ENCODE measurements around the gene FAM107B.
"Not testable (repeated sequence)": the region's sequence is repeated elsewhere in the genome, so short reads cannot be mapped to it uniquely, and the experiment has no call there.

Gene FAM107B

DNA sequence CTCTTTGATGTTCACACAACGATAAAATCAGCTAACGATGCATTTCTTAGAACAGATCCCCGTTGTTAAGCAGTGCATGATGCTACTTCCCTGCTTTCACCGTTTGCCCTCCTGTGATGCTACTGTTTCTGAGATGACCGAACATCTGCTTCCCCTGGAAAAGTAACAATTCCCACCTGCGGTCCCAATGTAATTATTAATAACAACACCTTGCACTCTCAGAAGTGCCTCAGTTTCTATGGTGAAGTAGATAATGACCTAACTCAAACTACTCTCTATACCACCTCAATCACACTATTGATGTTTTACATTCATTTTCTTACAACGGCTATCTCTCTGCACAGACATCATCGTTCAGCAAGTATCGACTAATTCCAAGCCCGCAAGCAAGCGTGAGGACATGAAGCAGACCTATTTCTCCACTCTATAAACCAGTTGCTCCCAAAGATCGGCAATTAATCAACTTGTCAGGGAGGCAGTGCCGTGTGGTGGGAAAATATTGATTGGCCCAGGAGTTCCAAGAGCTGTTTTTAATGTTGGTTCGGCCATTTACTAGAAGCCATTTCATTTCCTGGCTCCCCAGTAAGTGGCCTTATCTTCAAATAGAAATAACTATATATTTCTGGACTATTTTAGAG lies 42.7 kb downstream of the FAM107B start:
- DNase-seq: peak; percentile 34

DNA sequence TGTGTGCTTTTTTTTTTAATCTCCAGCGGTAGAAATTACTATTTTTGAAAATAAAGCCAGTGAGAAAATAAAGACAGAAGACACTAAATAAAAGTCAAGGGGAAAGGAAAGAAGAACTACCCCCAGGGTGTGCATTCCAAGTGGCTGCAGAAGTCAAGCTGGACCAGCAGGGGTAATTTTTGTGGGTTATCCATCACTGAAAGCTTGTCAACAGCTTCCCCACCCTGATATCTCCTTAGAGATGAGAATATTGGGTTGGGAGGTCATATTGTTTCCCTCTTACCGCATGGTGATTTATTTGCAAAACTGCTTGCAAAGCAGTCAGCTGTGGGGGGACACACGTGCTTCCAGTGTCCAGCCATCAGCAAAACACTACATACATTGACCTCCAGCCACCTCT lies 46.4 kb downstream of the FAM107B start:
- DNase-seq: no peak

DNA sequence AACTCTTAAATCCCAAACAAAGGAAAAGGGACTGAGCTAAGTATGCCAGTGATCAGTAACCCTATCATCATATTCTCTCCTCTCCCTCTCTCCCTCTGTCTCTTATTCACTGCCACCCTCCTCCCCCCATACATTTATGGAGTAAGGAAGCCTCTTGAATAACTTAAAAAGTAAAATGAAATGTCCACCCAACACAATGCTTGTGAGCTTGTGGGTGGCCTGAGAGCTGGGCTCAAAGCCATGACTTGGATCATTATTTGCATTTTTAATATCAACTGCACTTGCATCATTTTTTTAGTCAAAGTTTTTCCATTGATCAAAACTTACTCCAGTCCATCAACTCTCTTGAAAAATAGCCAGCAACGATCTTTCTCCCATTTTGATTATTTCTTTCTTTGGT lies 46.8 kb downstream of the FAM107B start:
- no peak for DNase-seq

DNA sequence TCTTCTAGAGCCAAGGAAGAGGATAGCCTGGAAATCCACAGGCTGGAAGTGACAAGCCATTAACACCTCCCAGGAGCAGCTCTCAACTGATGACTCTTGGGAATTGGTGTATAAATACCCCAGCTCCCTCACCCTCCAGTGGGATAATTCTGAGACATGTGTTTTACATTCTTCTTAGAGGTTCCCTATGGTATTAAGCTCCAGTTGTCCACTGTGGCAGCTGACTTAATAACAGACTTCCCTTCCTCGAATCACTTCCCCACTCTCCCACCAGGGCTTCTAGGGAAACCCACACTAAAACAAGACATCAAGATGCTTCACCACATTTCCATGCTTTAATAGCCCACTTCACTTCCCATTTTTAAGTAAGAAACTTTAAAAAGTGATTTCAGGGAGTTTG lies 47.2 kb downstream of the FAM107B start:
- no peak for DNase-seq

DNA sequence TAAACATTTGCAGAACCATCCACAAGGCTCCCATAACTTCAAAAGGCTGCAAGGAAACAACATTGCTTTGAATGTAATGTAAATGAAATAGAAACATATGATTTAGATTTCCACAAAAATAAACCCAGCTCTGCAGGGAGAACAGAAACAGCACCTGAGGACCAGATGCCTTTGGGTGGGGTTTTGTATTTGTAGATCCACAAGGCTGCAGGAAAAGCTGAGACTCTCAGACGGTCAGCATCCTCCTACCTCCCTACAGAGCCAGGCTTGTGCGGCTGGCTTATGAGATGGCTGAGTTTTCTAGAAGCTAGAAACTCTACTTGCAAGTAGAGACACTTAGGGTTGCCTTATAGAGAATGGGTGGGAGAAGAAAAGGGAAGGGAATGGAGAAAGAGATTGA lies 49.8 kb downstream of the FAM107B start:
- no peak for DNase-seq

DNA sequence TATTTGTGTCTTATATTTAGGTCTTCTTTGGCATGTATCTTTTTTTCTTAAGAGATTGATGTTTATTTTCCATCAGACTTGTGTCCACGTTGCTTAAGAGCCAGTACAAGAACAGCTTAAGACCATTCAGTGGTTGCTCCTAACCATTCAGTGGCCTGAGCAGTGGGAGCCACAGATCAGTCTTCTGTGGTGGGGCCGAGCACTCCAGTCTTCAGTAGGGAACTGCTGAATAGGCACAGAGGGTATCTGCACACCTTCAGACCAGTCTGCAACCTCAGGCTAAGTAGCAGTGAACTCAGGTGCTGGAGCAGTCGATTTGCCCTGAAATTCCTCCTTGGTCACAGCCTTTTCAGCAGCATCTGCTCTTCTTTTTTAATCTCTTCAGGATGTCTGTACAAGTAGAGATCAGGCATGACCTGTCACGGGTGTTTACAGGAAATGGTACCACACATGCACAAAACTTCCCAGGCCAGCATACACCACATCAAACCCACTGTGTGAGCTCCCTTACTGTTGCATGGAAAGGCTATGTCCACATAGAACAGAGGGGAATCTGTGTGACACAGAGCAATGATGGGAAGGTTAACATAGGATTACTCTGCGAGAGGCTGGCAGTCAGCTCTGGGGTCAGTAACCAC lies 51.5 kb downstream of the FAM107B start:
- no peak for DNase-seq

DNA sequence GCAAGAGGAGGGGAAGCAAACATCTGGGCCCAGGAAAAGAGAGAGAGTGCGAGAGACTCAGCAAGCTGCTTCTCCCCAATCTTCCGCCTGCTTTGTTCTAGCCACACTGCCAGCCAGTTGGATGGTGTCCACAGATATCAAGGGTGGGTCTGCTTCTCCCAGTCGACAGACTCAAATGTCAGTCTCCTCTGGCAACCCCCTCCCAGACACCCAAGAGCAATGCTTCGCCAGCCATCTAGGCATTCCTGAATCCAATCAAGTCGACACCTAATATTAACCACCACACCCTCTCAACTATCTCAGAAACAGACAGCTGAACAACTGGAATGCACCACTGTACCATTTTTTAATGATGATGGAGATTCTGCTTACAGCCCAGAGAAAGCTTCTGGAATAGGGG lies 57.1 kb downstream of the FAM107B start:
- no peak for DNase-seq

DNA sequence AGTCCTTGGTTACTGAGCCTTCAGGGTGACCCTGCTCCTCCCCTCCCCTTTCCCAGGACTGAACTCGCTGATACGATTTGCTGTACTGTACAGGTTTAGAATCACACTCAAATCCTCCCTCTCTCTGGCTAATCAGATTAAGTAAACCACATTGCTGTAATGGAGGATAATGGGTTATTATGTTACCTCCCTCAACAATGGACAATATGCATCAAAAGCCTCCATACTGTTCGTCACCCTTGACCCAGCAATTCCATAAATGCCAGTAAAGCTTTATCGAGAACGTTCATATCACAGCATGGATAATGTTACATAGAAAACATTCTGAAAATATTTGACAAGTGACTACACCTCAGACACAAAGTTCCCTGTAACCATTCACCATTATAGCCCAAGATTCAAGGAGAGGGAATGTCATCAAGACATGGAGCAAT lies 61.7 kb downstream of the FAM107B start:
- no peak for DNase-seq

DNA sequence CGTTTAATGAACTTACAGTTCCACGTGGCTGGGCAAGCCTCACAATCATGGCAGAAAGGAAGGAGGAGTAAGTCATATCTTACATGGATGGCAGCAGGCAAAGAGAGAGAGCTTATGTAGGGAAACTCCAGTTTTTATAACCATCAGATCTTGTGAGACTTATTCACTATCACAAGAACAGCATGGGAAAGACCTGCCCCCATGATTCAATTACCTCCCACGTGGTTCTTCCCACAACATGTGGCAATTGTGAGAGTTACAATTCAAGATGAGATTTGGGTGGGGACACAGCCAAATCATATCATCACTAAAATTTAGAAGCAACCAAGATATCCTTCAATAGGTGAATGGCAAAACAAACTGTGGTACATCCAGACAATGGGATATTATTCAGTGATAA lies 65.4 kb downstream of the FAM107B start:
- not testable (repeated sequence) for DNase-seq

DNA sequence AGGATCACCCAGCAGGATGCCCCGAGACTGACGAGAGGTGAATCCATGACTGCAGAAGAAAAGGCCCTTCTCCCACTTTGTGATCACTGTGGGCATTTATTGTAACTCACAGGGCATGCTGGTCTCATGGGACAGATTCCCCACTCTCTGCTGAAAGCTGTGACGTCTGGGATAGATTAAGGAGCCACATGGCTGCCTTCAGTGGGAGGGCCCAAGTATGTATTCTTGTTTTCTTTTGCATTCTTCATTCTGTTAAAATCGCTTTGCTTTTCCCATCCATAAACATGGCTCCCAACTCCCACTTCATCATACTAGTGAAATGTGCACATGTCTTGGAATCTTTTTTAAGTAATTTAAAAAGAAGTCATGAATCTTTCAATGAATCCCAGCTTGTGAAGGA lies 67.2 kb downstream of the FAM107B start:
- DNase-seq: no peak

DNA sequence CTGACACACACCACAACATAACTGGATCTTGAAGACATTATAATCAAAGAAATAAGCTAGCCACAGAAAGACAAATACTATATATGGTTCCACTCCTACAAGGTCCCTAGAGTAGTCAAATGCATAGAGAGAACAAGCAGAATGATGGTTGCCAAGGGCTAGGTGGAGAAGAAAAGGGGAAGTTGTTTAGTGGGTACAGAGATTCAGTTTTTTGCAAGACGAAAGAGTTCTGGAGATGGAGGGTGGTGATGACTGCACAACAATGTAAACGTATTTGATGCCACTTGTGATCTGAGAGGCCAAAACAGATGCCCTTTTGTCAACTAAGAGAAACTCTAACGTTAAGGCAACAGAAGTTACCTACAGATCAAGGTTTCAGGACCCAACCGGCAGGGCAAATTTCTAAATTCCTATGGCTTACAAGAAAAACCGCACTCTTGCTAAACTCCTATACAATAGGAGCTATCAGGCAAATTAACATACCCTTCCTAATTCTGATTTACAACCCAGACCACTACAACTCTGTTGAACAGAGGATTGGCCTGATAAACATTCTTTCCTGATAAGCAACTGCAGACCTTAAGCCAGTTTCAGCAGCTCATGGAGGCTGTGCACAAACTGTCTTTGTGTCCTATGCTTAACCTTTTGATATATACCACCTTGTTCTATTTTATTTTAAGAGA lies 69.0 kb downstream of the FAM107B start:
- DNase-seq: no peak

DNA sequence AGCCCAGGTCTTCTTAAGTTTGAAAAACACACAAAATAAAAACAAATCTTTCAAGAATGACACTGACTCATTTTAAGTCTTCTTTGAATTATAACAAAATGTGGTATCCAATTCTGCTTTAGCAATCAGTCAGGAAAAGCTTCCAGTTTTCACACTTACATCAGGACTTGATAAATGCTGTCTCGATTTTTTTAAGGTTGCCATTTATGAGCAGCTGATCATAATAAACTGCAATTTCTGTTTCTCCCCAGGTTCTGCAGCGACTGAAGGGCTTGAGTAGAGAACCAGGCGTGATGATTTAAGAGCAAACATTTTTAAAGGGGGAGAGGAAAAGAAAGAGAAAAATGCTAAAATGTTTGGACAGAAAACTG lies 71.1 kb downstream of the FAM107B start:
- no peak for DNase-seq

DNA sequence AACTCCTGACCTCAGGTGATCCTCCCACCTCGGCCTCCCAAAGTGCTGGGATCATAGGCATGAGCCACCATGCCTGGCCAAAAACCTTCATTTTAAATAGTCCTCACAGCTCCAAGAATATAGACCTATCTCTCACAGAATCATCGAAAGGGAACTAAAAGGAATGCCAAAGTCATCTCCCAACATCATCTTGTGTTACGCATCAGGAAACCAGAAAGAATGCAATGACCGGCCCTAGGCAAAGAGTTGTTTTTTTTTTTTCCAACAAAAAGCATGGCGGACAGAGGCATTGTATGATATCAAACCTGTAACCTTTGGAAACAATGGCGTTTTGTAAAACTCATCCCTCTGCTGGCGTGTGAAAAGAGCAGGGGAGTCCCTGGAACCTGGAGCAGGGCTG lies 73.2 kb downstream of the FAM107B start:
- no peak for DNase-seq

DNA sequence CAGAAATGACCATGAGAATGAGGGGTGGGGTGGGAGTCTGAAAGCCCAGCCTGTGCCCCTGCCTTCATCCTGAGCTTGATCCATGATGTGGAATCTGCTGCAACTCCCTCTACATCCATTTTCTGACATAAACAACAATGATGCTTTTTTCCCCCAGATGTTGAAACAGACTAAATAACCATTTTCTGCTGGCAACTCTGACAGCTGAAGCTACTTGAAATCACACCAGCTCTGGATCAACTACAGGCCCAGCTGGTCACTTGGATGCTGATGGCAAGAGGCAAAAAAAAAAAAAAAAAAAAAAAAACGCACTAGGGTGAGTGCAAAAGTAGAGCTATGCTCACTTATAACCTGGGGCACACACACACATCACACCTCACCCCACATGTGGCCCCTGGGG lies 74.2 kb downstream of the FAM107B start:
- no peak for DNase-seq

DNA sequence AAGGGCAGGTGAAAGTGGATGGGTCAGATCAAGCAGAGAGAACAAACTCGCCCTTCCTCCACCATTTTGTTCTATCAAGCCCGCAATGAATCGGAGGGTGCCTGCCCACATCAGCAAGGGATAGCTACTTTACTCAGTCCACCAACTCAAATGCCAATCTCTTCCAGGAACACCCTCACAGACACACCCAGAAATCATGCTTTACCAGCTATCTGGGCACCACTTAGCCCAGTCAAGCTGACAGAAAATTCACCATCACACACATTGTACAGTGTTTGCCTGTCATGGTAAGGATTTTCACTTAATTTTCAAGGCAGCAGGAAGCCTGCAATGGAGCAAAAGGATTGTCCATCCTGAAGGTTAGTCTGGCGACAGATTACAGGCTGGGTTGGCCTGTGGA lies 75.2 kb downstream of the FAM107B start:
- DNase-seq: no peak

DNA sequence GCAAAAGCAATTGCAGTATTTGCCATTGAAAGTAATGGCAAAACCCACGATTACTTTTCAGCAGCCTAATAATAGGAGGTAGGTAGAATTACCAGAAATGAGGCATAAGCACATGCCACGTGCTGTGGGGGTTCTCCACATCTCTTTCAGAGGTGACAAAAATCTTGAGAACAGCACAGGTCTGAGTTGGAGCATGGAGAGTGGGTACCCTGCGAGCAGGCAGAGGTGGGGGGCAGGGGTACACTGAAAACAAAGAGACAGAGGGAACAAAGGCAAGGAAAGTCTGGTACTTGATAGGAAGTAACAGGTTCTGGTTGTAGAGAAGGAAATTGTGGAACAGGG lies 75.9 kb downstream of the FAM107B start:
- no peak for DNase-seq

DNA sequence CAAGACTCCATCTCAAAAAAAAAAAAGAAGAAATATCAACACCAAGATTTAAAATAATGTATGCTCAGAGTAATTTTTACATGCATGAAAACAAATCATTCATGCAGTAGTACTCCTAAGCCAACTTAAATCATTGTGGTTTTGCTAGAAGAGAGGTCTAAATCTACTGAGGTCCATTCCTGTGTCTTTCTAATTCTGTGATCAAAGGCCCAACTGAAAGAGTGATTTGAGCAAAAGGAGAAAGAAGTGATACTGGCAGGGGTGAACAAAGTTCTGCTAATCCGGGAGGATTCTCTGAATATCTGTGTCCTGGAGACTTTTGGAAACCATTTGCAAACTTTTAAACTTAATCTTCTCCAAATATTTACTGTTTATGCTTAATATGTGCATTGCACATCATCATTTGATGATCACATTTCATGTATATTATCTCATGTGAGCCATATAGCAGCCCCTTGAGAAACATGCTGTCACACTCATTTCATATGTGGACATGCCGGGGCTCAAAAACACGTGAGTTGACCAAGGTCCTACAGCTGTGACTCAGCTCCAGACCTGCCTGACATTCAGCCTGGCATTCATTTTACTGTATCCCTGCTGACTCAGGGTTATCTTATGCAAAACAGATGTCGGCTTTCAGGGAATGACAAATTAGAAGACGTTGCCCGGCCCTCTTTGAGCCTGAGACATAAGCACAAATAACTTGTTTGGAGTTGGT lies 76.4 kb downstream of the FAM107B start:
- no peak for DNase-seq

DNA sequence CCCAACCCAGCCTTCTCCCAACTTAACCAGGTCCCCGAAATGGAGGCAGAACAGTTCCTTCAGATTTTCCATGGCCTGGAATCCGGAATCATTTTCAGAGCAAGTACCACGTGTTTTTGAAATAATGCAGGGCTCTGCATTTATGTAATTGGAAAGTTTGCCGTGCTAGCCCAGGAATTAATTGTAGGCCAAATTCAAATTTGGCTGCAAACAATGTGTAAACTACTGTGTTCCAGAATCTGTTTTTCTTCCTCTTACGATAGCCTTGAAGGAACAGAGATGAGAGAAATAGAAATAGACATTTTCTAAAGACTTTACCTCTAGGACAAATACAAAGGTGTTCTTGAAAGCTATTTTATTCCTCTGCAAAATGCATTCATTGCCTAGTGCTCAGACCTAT lies 77.4 kb downstream of the FAM107B start:
- DNase-seq: no peak

DNA sequence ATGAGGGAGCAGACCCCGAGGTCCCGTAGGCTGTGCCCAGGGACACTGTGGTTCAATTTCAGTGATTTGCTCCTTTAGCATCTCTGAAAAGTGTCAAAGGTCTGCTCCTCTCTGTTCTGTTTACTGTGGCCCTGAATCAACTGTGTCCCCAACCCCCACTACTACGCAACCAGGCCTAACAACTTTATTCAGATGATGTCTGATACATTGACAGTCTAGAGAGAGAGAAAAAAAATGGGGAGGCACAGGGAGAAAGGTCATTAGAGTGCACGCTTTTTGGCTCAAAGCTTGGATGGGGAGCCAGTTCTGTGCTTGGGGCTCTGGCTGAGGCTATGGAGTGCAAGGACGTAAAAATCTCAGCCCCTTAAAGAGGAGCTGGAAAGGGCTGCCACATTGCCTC lies 77.9 kb downstream of the FAM107B start:
- no peak for DNase-seq

DNA sequence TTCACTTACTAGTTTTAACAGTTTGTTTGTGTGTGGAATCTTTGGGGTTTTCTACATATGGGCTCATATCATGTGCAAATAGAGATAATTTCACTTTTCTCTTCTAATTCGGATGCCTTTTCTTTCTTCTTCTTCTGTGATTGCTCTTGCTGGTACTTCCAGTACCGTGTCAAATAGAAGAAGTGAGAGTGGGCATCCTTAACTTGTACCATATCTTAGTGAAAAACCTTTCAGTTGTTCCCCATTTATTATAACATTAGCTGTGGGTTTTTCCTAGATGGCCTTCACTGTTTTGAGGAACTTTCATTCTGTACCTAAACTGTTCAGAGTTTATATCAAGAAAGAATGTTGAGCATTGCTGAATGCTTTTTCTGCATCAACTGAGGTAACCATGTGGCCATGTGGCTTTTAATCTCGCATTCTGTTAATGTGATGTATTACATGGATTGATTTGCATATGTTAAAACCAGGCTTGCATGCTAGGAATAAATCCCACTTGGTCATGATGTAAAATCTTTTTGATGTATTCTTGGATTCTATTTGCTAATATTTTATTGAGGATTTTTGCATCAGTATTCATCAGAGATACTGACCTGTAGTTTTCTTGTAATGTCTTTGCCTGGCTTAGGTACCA lies 78.7 kb downstream of the FAM107B start:
- no peak for DNase-seq

DNA sequence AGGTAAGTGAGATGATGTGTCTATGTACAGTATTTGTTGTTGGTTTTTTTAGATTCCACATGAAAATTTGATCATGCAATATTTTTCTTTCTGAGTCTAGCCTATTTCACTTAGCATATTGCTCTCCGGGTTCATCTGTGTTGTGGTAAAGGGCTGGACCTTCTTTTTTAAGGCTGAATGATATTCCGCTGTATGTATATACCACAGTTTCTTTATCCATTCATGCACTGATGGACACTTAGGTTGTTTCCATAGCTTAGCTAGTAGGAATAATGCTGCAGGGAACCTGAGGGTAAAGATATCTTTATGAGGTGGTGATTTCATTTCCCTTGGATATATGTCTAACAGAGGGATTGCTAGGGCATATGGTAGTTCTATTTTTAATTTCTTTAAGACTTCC lies 80.8 kb downstream of the FAM107B start:
- DNase-seq: no peak

DNA sequence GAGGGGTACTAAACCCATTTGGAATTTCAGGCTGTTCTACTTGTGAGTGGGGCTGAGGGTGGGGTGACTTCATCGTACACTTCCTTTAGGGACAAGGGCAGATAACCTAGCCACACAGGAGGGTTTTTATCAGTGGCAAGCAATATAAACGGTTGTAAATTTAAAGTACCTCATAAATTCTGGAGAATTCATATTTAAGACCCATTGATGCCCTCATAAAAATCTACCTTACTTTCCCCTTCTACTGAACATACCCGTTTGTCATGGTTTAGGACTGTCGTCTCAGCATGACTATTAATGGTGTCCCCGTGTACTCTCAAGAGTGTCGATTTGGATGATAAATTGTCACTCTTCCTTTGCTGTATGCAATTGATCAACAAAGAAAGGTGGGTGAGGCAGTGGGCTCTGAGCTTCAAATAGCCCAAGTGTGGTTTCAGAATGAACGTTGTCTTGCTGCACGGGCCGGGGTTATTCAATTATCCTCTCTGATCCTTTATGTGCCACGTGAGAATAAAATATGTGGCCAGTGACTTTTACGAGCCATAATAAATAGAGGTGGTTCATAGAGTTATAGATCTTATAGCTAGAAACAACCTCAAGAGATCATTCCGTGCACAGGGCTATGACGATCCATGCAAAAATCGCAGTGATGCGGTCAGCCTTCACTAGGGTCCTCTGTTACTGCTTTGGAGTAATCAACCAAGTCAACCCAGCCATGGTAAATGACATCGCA lies 82.2 kb downstream of the FAM107B start:
- DNase-seq: no peak

DNA sequence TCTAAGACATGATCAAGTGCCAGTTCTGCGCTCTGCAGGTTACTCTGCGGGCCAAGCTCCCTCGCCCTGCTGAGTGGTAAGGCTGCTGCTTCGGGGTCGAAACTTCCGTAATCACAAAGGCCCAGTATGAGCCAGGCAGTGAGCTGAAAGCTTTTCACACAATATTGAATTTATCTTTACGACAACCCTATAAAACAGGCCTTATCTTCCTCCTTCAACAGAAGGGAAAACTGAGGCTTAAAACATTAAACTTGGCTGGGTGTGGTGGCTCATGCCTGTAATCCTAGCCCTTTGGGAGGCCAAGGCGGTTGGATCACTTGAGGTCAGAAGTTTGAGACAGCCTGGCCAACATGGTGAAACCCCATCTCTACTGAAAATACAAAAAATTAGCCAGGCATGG lies 83.3 kb downstream of the FAM107B start:
- no peak for DNase-seq
